Measurements from ENCODE around the gene COX4I2.

COX4I2 gene

GRCh38 chr20:31633339-31633914, 4.3 kb upstream of the COX4I2 start:
- H3K4me3 ChIP-seq (ENCODE audit: low read depth, low read length), result no peak overlapping the region
- CTCF ChIA-PET, result interaction anchor here (0.5 to 7.2 kb wide), 25 partner anchors 10 to 129 kb away, joined by 3 to 66 read pairs (median 4); partner anchors contain the start of genes BCL2L1 and TPX2
- POLR2A ChIA-PET, result interaction anchor here (0.6 to 2.6 kb wide), 3 partner anchors 51 to 105 kb away, joined by 5 to 17 read pairs (median 5); partner anchors contain the start of genes BCL2L1 and TPX2

GRCh38 chr20:31638317-31638716, 605 bp downstream of the COX4I2 start:
- no peak for TF ChIP-seq KLF17 (tag by site-specific recombination; IDR thresholded peaks at IDR 0.05)
- TF ChIP-seq ZBTB44 (tag by site-specific recombination; IDR thresholded peaks at IDR 0.05), result no peak
- TF ChIP-seq ZNF843 (tag by site-specific recombination; IDR thresholded peaks at IDR 0.05), result no peak
- no peak for TF ChIP-seq ZFHX2 (tag by site-specific recombination; conservative IDR thresholded peaks at IDR 0.05)
- TF ChIP-seq ZSCAN16 (tag by site-specific recombination; IDR thresholded peaks at IDR 0.05), result no peak
- TF ChIP-seq ZNF239 (tag by site-specific recombination; IDR thresholded peaks at IDR 0.05), result no peak
- Histone ChIP-seq H3K4me1 (ENCODE audit: control insufficient read depth, insufficient read depth, low read length) (no peaks in the 10 kb centered on the region), H3K9me3 (ENCODE audit: control insufficient read depth, insufficient read depth, low read depth, low read length) (no peaks in the 10 kb centered on the region), H3K4me3 (ENCODE audit: low read depth, low read length) (no peak overlapping the region), H3K36me3 (ENCODE audit: control insufficient read depth in 2 of 2, insufficient read depth in 1 of 2, low read length in 2 of 2) (no peaks in the 10 kb centered on the region), H3K27ac (ENCODE audit: extremely low read depth, low read depth, low read length) (no peak overlapping the region)
- ChIA-PET POLR2A (no interaction called here), CTCF (interaction anchor here (1.1 to 2.2 kb wide), 3 partner anchors 9 to 85 kb away, joined by 3 to 8 read pairs (median 4); no protein-coding TSS in a partner anchor)

More at GRCh38 chr20:31633339-31633914, 4.3 kb upstream of the COX4I2 start:
- Histone ChIP-seq H3K4me1 (ENCODE audit: control insufficient read depth, insufficient read depth, low read length) (no peaks in the 10 kb centered on the region), H3K36me3 (ENCODE audit: control insufficient read depth in 2 of 2, insufficient read depth in 1 of 2, low read length in 2 of 2) (no peaks in the 10 kb centered on the region), H3K27ac (ENCODE audit: extremely low read depth, low read depth, low read length) (no peak overlapping the region), H3K9me3 (ENCODE audit: control insufficient read depth, insufficient read depth, low read depth, low read length) (no peaks in the 10 kb centered on the region)
- TF ChIP-seq HOXA7 (CRISPR knock-in tag; IDR thresholded peaks at IDR 0.05; ENCODE audit: borderline replicate concordance) (no peak), EGR2 (tag by site-specific recombination; IDR thresholded peaks at IDR 0.05; ENCODE audit: low read depth) (0 out of 2 replicates have a peak, but pooled peaks have one; percentile 23), PRDM6 (tag by site-specific recombination; IDR thresholded peaks at IDR 0.05) (no peak)

- H3K4me3 ChIP-seq (ENCODE audit: low read depth, low read length), result no peak overlapping the region
- no peak overlapping the region for H3K27ac ChIP-seq (ENCODE audit: extremely low read depth, low read depth, low read length)
- POLR2A ChIA-PET, result interaction anchor here (0.6 kb wide), 1 partner anchor 18 kb away, joined by 3 read pairs; no protein-coding TSS in a partner anchor
- H3K36me3 ChIP-seq (ENCODE audit: control insufficient read depth in 2 of 2, insufficient read depth in 1 of 2, low read length in 2 of 2), result no peaks in the 10 kb centered on the region
- no peak for TF ChIP-seq ZNF624 (tag by site-specific recombination; IDR thresholded peaks at IDR 0.05)
- no peak for TF ChIP-seq ZNF433 (tag by site-specific recombination; IDR thresholded peaks at IDR 0.05; ENCODE audit: low read depth)
- no peak for TF ChIP-seq ZFP3 (tag by site-specific recombination; IDR thresholded peaks at IDR 0.05; ENCODE audit: low read depth)
- no peak for TF ChIP-seq ZBTB20 (tag by site-specific recombination; IDR thresholded peaks at IDR 0.05)
- TF ChIP-seq ZBTB44 (tag by site-specific recombination; IDR thresholded peaks at IDR 0.05), result no peak
- no peak for TF ChIP-seq ZNF16 (tag by site-specific recombination; IDR thresholded peaks at IDR 0.05; ENCODE audit: low read depth)
- TF ChIP-seq ZNF398 (tag by site-specific recombination; IDR thresholded peaks at IDR 0.05), result no peak
- TF ChIP-seq ZNF677 (tag by site-specific recombination; IDR thresholded peaks at IDR 0.05), result no peak
- TF ChIP-seq ZEB2 (tag by site-specific recombination; IDR thresholded peaks at IDR 0.05), result no peak
- no peak for TF ChIP-seq ZNF664 (tag by site-specific recombination; IDR thresholded peaks at IDR 0.05)
- no peaks in the 10 kb centered on the region for H3K4me1 ChIP-seq (ENCODE audit: control insufficient read depth, insufficient read depth, low read length)
- CTCF ChIA-PET, result interaction anchor here (0.7 to 2.4 kb wide), 5 partner anchors 10 to 107 kb away, joined by 3 to 8 read pairs (median 4); no protein-coding TSS in a partner anchor
- no peaks in the 10 kb centered on the region for H3K9me3 ChIP-seq (ENCODE audit: control insufficient read depth, insufficient read depth, low read depth, low read length)
These were observed 1.1 kb downstream of the COX4I2 start for GRCh38 chr20:31638816-31639215.
